SU-DHL-6 (cell line): ENCODE measurements around the gene ARHGEF3.

ENCODE experiments used
- CTCF ChIP-seq: fragments of 200-600 bp; sonication (generic); IDR thresholded peaks from one replicate; pipeline ENCODE4 v1.5.1; 2017; ENCODE audit warnings: antibody characterized with exemption, mild to moderate bottlenecking, low read length, moderate library complexity; ENCODE audit not compliant: insufficient read depth, poor library complexity, severe bottlenecking
- EZH2phosphoT487 ChIP-seq: fragments of 200-600 bp; sonication (generic), shearing (Covaris generic); conservative IDR thresholded peaks from 2 replicates; pipeline ENCODE4 v1.6.1; 2018; ENCODE audit warnings: mild to moderate bottlenecking, antibody characterized with exemption, low read length, moderate library complexity, mixed read lengths

GRCh38 chr3:56775838-56776555 lies 25.8 kb downstream of the ARHGEF3 start:
- TF ChIP-seq CTCF (no peak), EZH2phosphoT487 (no peak)
